ENCODE results near the gene ZFAND6. TPM values are rescaled to one million over a fixed set of nuclear protein-coding genes. Genes with fewer than 3 reads are reported as not detected.
"Not testable (repeated sequence)": the region's sequence is repeated elsewhere in the genome, so short reads cannot be mapped to it uniquely, and the experiment has no call there.

ZFAND6 gene
- total RNA-seq, 2 donors from 2014 or later: 103 to 167 TPM

GRCh38 chr15:80095969-80096368 lies 36.5 kb downstream of the ZFAND6 start:
- no peak for DNase-seq (ENCODE audit: low spot score)

GRCh38 chr15:80098341-80098740 lies 38.9 kb downstream of the ZFAND6 start:
- no peaks in the 10 kb centered on the region for H3K27me3 ChIP-seq (replicated peaks; ENCODE audit: insufficient read depth)
- no peak overlapping the region for H3K4me3 ChIP-seq
- TF ChIP-seq POLR2AphosphoS5 (IDR thresholded peaks at IDR 0.05) (no peak), POLR2A (IDR thresholded peaks at IDR 0.05) (no peak), CTCF (IDR thresholded peaks at IDR 0.05) (no peak)
- DNase-seq (ENCODE audit: low spot score): no peak
- H3K4me1 ChIP-seq (replicated peaks): peaks cover 6% of the 10 kb centered on the region
- no peaks in the 10 kb centered on the region for H3K9me3 ChIP-seq
- H3K36me3 ChIP-seq: no peaks in the 10 kb centered on the region
- H3K27ac ChIP-seq: no peak overlapping the region
- 94% methylated on average over 1 of the region's 1 CpG for WGBS
- intact Hi-C loops (cut with DNase I): no loop called here

More at GRCh38 chr15:80095969-80096368, 36.5 kb downstream of the ZFAND6 start:
- H3K27ac ChIP-seq: no peak overlapping the region
- H3K36me3 ChIP-seq: no peaks in the 10 kb centered on the region
- 28% methylated on average over 3 of the region's 3 CpGs for WGBS
- no peaks in the 10 kb centered on the region for H3K9me3 ChIP-seq
- H3K27me3 ChIP-seq (replicated peaks; ENCODE audit: insufficient read depth): no peaks in the 10 kb centered on the region
- H3K4me3 ChIP-seq: no peak overlapping the region
- TF ChIP-seq CTCF (IDR thresholded peaks at IDR 0.05) (no peak), POLR2AphosphoS5 (IDR thresholded peaks at IDR 0.05) (no peak), POLR2A (IDR thresholded peaks at IDR 0.05) (no peak)
- intact Hi-C loops (cut with DNase I): no loop called here
- H3K4me1 ChIP-seq (replicated peaks): peaks cover 6% of the 10 kb centered on the region

GRCh38 chr15:80099241-80099640 lies 39.8 kb downstream of the ZFAND6 start:
- Histone ChIP-seq H3K36me3 (no peaks in the 10 kb centered on the region), H3K4me1 (replicated peaks) (peaks cover 4% of the 10 kb centered on the region), H3K27me3 (replicated peaks; ENCODE audit: insufficient read depth) (no peaks in the 10 kb centered on the region), H3K4me3 (no peak overlapping the region), H3K27ac (no peak overlapping the region), H3K9me3 (no peaks in the 10 kb centered on the region)
- intact Hi-C loops (cut with DNase I): no loop called here
- no peak for TF ChIP-seq POLR2AphosphoS5 (IDR thresholded peaks at IDR 0.05)
- TF ChIP-seq POLR2A (IDR thresholded peaks at IDR 0.05): no peak
- TF ChIP-seq CTCF (IDR thresholded peaks at IDR 0.05): no peak
- WGBS: 36% methylated on average over 3 of the region's 3 CpGs
- no peak for DNase-seq (ENCODE audit: low spot score)

- DNase-seq (ENCODE audit: low spot score); H3K27me3 ChIP-seq (replicated peaks; ENCODE audit: insufficient read depth); H3K9me3 ChIP-seq; intact Hi-C loops (cut with DNase I); H3K4me3 ChIP-seq; H3K4me1 ChIP-seq (replicated peaks); H3K36me3 ChIP-seq; H3K27ac ChIP-seq: not testable (repeated sequence)
- whole genome bisulfite sequencing: 98% methylated on average over 6 of the region's 6 CpGs
Measured at GRCh38 chr15:80099662-80100061, 40.2 kb downstream of the ZFAND6 start.

- intact Hi-C loops (cut with DNase I): no loop called here
- Histone ChIP-seq H3K27me3 (replicated peaks; ENCODE audit: insufficient read depth) (no peaks in the 10 kb centered on the region), H3K4me3 (no peak overlapping the region), H3K9me3 (no peaks in the 10 kb centered on the region), H3K4me1 (replicated peaks) (peaks cover 3% of the 10 kb centered on the region), H3K36me3 (no peaks in the 10 kb centered on the region), H3K27ac (no peak overlapping the region)
- no peak for DNase-seq (ENCODE audit: low spot score)
- no peak for TF ChIP-seq POLR2A (IDR thresholded peaks at IDR 0.05)
- no peak for TF ChIP-seq CTCF (IDR thresholded peaks at IDR 0.05)
- no peak for TF ChIP-seq POLR2AphosphoS5 (IDR thresholded peaks at IDR 0.05)
Measured at GRCh38 chr15:80100247-80100646, 40.8 kb downstream of the ZFAND6 start.

Measured in prostate gland (tissue), 2 donors.